GM12873 (cell line): ENCODE results near the gene ATP1A3.

Experiments used
- CTCF ChIP-seq: IDR thresholded peaks from 2 replicates; pipeline ENCODE4 v1.5.1; 2012; ENCODE audit warnings: low read depth, mild to moderate bottlenecking, moderate library complexity, low read length, control low read depth; ENCODE audit not compliant: insufficient read depth; ENCODE audit errors: missing control alignments

The ATP1A3 gene

GRCh38 chr19:41995959-41996797 lies 2.1 kb upstream of the ATP1A3 start:
- no peak for TF ChIP-seq CTCF

- no peak for TF ChIP-seq CTCF
These were observed 1.2 kb upstream of the ATP1A3 start for GRCh38 chr19:41994994-41995958.

- no peak for TF ChIP-seq CTCF
These were observed 516 bp upstream of the ATP1A3 start for GRCh38 chr19:41994521-41994971.

GRCh38 chr19:41991025-41991424 lies 3.0 kb downstream of the ATP1A3 start:
- no peak for TF ChIP-seq CTCF

- TF ChIP-seq CTCF = no peak
These were observed 3.4 kb downstream of the ATP1A3 start for GRCh38 chr19:41990615-41991014.

- no peak for TF ChIP-seq CTCF
These were observed 4.0 kb downstream of the ATP1A3 start for GRCh38 chr19:41990028-41990427.

- no peak for TF ChIP-seq CTCF
These were observed 5.1 kb downstream of the ATP1A3 start for GRCh38 chr19:41988947-41989346.
